BJ (cell line): ENCODE data around the gene FBXO41. TPM values are rescaled to one million over a fixed set of nuclear protein-coding genes. Genes with fewer than 3 reads are reported as not detected.

Source experiments
- CTCF ChIA-PET: fragments of 350-600 bp; formaldehyde crosslinking; extraction: SDS; loops from one replicate; lab custom pipeline; 2021; ENCODE audit warnings: antibody characterized with exemption, inconsistent platforms; lab: Yijun Ruan, JAX
- POLR2A ChIA-PET: fragments of 300-600 bp; sonication (Branson Sonifier 250); formaldehyde crosslinking; extraction: SDS; loops from one replicate; lab custom pipeline; 2021; ENCODE audit warnings: antibody characterized with exemption; lab: Charles Lee
- DNase-seq: peaks from one replicate; pipeline ENCODE4 v3.0.0-alpha.2; 2011; ENCODE audit warnings: low read depth
- H3K27me3 ChIP-seq: 2 replicates; pipeline ENCODE4 v1.6.0; 2011; ENCODE audit warnings: low read length; ENCODE audit not compliant: control insufficient read depth, insufficient read depth
- H3K36me3 ChIP-seq: 2 replicates; pipeline ENCODE4 v1.5.1; 2011; ENCODE audit warnings: low read length; ENCODE audit not compliant: control insufficient read depth, insufficient read depth
- H3K4me3 ChIP-seq: 2 replicates; pipeline ENCODE4 v1.5.1; 2011; ENCODE audit warnings: low read depth, mild to moderate bottlenecking, control low read depth, low read length
- CTCF ChIP-seq: IDR thresholded peaks from 2 replicates; pipeline ENCODE4 v1.5.1; 2011; ENCODE audit warnings: low read depth, mild to moderate bottlenecking, control low read depth, inconsistent platforms, low read length, moderate library complexity; ENCODE audit not compliant: insufficient read depth
- polyA minus RNA-seq: library from RNA; depleted of rRNA, polyadenylated mRNA; stranded (reverse); fragments of >200 nt; gene quantifications from 2 replicates; pipeline ENCODE4 v1.2.3, GENCODE V29; 2011; rRNA and poly(A)+ RNA removed
- polyA plus RNA-seq: library from polyadenylated mRNA; depleted of rRNA; stranded (reverse); fragments of >200 nt; gene quantifications from 2 replicates; pipeline ENCODE4 v1.2.3, GENCODE V29; 2011; rRNA removed

Gene FBXO41
- polyA plus RNA-seq: 1.9 and 2.4 TPM in 2 replicates
- polyA minus RNA-seq: 1.6 and 1.8 TPM in 2 replicates

GRCh38 chr2:73284296-73285158 lies at the start of gene FBXO41:
Gene FBXO41 (minus strand): TSS chr2:73284478. CDS start chr2:73269630, 14,848 bp downstream.
- DNase-seq: no peak
- peak within 1 kb of the TSS; percentile 75 for H3K4me3 ChIP-seq
- POLR2A ChIA-PET: interaction anchor here (0.6 kb wide), 1 partner anchor 37 kb away, joined by 9 read pairs; no protein-coding TSS in a partner anchor
- CTCF ChIA-PET: no interaction called here
- no peak for TF ChIP-seq CTCF
- no peaks in the 10 kb centered on the region for H3K36me3 ChIP-seq
- peaks cover 13% of the 10 kb centered on the region for H3K27me3 ChIP-seq

GRCh38 chr2:73334045-73334444 lies 49.8 kb upstream of the FBXO41 start:
- CTCF ChIA-PET: interaction anchor here (0.8 kb wide), 1 partner anchor 9 kb away, joined by 3 read pairs; no protein-coding TSS in a partner anchor

GRCh38 chr2:73333564-73333963 lies 49.3 kb upstream of the FBXO41 start:
- CTCF ChIA-PET: interaction anchor here (0.8 kb wide), 1 partner anchor 9 kb away, joined by 3 read pairs; no protein-coding TSS in a partner anchor
- Histone ChIP-seq H3K4me3 (no peak overlapping the region), H3K36me3 (no peaks in the 10 kb centered on the region), H3K27me3 (no peaks in the 10 kb centered on the region)
- no peak for DNase-seq
- no peak for TF ChIP-seq CTCF
- POLR2A ChIA-PET: no interaction called here

More at GRCh38 chr2:73334045-73334444, 49.8 kb upstream of the FBXO41 start:
- H3K4me3 ChIP-seq: no peak overlapping the region
- H3K27me3 ChIP-seq: no peaks in the 10 kb centered on the region; the same call in 1 of the 2 replicates
- POLR2A ChIA-PET: no interaction called here
- no peak for DNase-seq
- no peaks in the 10 kb centered on the region for H3K36me3 ChIP-seq
- TF ChIP-seq CTCF: no peak

GRCh38 chr2:73324126-73324725 lies 39.9 kb upstream of the FBXO41 start:
- ChIA-PET CTCF (no interaction called here), POLR2A (no interaction called here)
- Histone ChIP-seq H3K27me3 (peaks cover 8% of the 10 kb centered on the region), H3K4me3 (no peak overlapping the region), H3K36me3 (no peaks in the 10 kb centered on the region)
- no peak for DNase-seq
- TF ChIP-seq CTCF: no peak

- DNase-seq: no peak
- Histone ChIP-seq H3K4me3 (no peak overlapping the region), H3K27me3 (peaks cover 8% of the 10 kb centered on the region), H3K36me3 (no peaks in the 10 kb centered on the region)
- TF ChIP-seq CTCF: no peak
- CTCF ChIA-PET: no interaction called here
- POLR2A ChIA-PET: no interaction called here
Observed at GRCh38 chr2:73323551-73323950, 39.3 kb upstream of the FBXO41 start.
